ENCODE results near the gene PIGP.

PIGP gene

DNA sequence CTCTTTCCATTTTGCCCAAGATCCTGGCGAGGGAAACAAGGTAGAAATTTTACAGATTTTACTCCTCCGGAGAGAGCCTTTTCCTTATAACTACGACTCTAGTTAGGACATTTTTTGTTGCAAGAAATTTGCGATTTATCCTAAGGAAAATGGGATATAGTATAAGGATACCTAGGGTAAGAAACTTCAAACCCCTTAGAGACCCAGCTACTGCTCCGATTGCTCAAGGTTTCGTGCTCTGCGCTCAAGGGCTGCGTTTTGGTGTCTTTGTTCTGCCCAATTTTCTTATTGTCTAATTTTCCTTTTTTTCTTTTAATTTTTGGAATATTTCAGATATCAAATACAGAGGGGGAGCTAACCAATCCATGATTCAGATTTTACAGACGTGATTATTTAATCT is 1.7 kb upstream of the PIGP start:
- H3K27ac ChIP-seq (ENCODE audit: low read depth, low read length), result peak overlapping the region; percentile 86
- H3K36me3 ChIP-seq (ENCODE audit: insufficient read depth, low read length), result no peaks in the 10 kb centered on the region
- peak overlapping the region; percentile 76 for H3K9ac ChIP-seq (ENCODE audit: low read length)

DNA sequence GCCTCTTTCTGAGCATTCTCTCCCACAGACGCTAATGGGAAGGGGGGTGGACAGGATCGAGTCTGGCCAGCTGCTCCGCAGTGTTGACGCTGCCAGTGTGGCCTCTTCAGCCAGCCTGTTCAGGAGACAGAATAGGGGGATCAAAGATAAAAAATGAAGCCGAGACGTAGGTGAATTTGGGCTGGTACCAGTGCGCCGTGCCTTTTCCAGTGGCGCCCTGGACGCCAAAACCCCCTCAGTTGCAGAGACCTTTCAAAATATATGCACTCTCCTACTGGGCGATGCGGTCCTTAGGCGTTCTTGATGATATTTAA is 1.3 kb upstream of the PIGP start:
- H3K9ac ChIP-seq (ENCODE audit: low read length), result peak overlapping the region; percentile 76
- H3K4me3 ChIP-seq (ENCODE audit: low read depth in 1 of 2, low read length in 2 of 2), result peak overlapping the region; percentile 79 to 88
- H3K9me3 ChIP-seq (ENCODE audit: low read length), result no peaks in the 10 kb centered on the region
- H3K27ac ChIP-seq (ENCODE audit: low read depth, low read length), result peak overlapping the region; percentile 86
- H3K27me3 ChIP-seq (ENCODE audit: control insufficient read depth in 1 of 2, insufficient read depth in 2 of 2, low read length in 2 of 2), result no peaks in the 10 kb centered on the region
- H3K36me3 ChIP-seq (ENCODE audit: insufficient read depth, low read length), result no peaks in the 10 kb centered on the region
- peaks cover 14% of the 10 kb centered on the region for H3K4me1 ChIP-seq (ENCODE audit: insufficient read depth, low read length)

More for the DNA sequence above, 1.7 kb upstream of the PIGP start:
- Histone ChIP-seq H3K27me3 (ENCODE audit: control insufficient read depth in 1 of 2, insufficient read depth in 2 of 2, low read length in 2 of 2) (no peaks in the 10 kb centered on the region), H3K9me3 (ENCODE audit: low read length) (no peaks in the 10 kb centered on the region), H3K4me1 (ENCODE audit: insufficient read depth, low read length) (peaks cover 14% of the 10 kb centered on the region), H3K4me3 (ENCODE audit: low read depth in 1 of 2, low read length in 2 of 2) (peak overlapping the region in 1 of 2 donors; percentile 88)

DNA sequence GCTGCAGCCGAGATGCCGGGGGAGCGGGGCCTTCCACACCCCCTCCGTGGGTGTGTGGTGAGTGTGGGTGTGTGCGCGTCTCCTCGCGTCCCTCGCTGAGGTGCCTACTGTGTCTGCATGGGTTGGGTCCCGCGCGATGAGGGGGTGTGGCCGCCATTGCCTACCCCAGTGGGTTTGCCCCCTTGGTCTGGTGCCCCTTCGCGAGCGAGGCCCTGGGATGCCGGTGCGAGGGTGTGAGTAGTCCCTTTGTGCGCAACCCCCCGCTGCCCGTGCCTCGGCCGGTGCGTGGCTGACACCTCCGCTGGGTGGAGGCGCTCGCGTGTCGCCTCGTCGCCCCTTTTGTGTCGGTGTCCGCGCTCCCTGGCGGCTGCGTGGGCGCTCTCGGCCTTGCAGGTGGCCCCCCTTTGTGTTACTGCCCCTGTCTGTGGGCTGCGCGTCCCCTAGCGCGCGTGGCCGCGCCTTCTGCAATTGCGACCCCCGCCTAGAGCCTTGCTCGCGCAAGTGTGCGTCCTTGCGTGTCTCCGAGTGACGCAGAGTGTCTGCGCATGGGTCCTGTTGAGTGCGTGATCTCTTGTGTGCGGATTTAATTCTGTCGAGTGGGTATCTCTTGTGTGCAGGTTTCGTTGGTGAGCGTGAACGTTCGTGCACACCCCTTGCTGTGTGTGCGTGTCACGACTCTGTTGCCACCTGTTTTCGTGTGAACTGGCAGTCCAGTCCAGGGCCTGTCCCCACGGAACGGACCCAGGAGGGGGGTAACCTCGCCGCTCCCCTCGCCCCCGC is 736 bp upstream of the PIGP start:
- no peaks in the 10 kb centered on the region for H3K9me3 ChIP-seq (ENCODE audit: low read length)
- H3K4me1 ChIP-seq (ENCODE audit: insufficient read depth, low read length), result peaks cover 14% of the 10 kb centered on the region
- H3K9ac ChIP-seq (ENCODE audit: low read length), result peak overlapping the region; percentile 76
- no peaks in the 10 kb centered on the region for H3K27me3 ChIP-seq (ENCODE audit: control insufficient read depth in 1 of 2, insufficient read depth in 2 of 2, low read length in 2 of 2)
- H3K27ac ChIP-seq (ENCODE audit: low read depth, low read length), result peak overlapping the region; percentile 86
- H3K36me3 ChIP-seq (ENCODE audit: insufficient read depth, low read length), result no peaks in the 10 kb centered on the region
- peak overlapping the region; percentile 79 to 88 for H3K4me3 ChIP-seq (ENCODE audit: low read depth in 1 of 2, low read length in 2 of 2)

DNA sequence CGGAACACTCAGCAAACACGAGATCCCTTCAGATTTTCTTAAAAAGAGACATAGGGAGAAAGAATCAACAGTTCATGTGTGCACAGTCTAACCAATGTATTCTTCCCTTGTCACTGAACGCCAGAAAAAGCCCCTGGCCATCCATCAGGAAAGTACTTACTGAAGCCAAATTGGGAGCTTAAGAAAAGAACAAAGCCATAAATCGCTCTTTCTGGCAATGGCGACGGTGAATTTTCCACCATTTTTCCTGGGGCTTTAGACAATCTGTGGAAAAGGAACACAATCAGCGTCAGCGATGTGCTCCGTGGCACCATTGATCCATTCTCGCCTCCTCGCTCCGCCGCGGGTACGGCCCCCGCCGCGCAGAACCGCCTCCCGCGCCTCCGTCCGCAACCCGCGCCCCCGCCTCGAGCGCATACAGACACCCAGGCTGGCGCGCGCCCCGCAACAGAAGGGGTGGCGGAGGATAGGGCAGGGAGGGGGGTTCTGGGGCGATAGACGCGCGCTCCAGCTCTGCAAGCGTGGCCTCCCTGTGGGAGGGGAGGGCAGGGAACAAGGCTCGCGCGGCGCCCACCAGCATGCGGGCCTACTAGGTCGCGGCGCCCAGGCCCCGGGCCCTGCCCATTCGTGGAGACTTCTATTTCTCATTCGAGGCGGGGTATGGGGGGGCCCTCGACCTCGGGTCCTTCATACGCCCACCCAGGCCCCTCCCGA is 440 bp downstream of the PIGP start:
- Histone ChIP-seq H3K4me1 (ENCODE audit: insufficient read depth, low read length) (peaks cover 14% of the 10 kb centered on the region), H3K9me3 (ENCODE audit: low read length) (no peaks in the 10 kb centered on the region), H3K9ac (ENCODE audit: low read length) (peak overlapping the region; percentile 98), H3K27ac (ENCODE audit: low read depth, low read length) (peak overlapping the region; percentile 98), H3K27me3 (ENCODE audit: control insufficient read depth in 1 of 2, insufficient read depth in 2 of 2, low read length in 2 of 2) (no peaks in the 10 kb centered on the region), H3K36me3 (ENCODE audit: insufficient read depth, low read length) (no peaks in the 10 kb centered on the region), H3K4me3 (ENCODE audit: low read depth in 1 of 2, low read length in 2 of 2) (peak overlapping the region; percentile 70 to 86)

DNA sequence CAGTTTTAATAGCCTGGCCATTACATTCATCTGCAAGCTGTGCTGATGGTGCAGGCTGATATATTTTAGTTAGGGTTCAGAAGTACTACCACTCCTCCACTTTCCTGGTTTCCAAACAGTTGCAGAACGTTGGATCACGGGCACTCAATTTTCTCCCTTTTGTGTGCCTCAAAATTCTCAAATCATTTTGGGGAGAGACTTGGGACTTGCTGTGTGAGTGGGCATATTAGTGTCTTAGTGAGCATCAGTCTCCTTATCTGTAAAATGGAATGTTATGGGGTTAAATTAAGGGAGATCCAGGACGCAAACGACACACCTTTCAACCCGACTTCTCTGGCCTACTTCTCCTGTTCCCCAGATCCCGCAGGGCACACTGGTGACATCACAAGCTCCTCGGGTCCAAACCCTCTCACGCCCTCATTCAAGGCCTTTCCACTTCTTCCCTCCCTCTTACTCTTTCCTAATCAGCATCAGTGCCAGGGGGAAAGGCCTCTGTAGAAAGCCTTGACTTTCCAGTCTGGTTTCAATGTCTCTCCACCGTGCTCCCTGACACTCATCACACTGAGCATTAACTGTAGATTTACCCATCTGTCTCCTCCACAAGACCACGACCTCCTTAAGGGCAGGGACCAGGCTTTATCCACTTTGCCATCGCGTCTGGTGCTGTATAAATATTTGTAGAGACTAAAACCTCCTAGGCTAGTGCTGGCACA is 1.2 kb downstream of the PIGP start:
- H3K27me3 ChIP-seq (ENCODE audit: control insufficient read depth in 1 of 2, insufficient read depth in 2 of 2, low read length in 2 of 2), result no peaks in the 10 kb centered on the region
- H3K4me1 ChIP-seq (ENCODE audit: insufficient read depth, low read length), result peaks cover 14% of the 10 kb centered on the region
- no peaks in the 10 kb centered on the region for H3K9me3 ChIP-seq (ENCODE audit: low read length)
- H3K36me3 ChIP-seq (ENCODE audit: insufficient read depth, low read length), result no peaks in the 10 kb centered on the region
- peak overlapping the region; percentile 2 to 86 for H3K4me3 ChIP-seq (ENCODE audit: low read depth in 1 of 2, low read length in 2 of 2)
- peak overlapping the region; percentile 98 for H3K27ac ChIP-seq (ENCODE audit: low read depth, low read length)
- peak overlapping the region; percentile 98 for H3K9ac ChIP-seq (ENCODE audit: low read length)

DNA sequence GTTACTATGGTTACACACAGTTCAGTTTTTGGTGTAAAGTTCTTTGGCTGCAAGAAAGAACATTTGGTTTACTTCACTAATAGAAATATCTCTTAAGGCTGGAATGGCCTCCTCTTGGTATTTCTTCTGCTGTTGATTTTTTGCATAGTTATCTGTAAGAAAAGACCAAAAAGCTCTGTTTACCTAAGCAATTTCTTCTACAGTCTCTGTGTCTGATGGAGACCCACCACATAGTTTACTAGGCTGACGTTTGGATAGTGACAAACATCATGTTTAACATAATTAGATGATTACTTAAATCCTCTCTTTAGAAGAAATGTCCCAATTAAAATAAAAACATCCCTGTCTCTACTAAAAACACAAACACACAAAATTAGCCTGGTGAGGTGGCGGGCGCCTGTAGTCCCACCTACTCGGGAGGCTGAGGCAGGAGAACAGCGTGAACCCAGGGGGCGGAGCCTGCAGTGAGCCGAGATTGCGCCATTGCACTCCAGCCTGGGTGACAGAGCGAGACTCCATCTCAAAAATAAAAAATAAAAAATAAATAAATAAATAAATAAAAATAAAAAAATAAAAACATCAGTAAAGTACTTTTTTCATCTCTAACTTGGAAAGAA is 7.2 kb downstream of the PIGP start:
- no peak overlapping the region for H3K4me3 ChIP-seq (ENCODE audit: low read depth in 1 of 2, low read length in 2 of 2)
- H3K9ac ChIP-seq (ENCODE audit: low read length), result no peak overlapping the region
- no peak overlapping the region for H3K27ac ChIP-seq (ENCODE audit: low read depth, low read length)
- no peaks in the 10 kb centered on the region for H3K36me3 ChIP-seq (ENCODE audit: insufficient read depth, low read length)
- H3K9me3 ChIP-seq (ENCODE audit: low read length), result no peaks in the 10 kb centered on the region
- peaks cover 5% of the 10 kb centered on the region for H3K4me1 ChIP-seq (ENCODE audit: insufficient read depth, low read length)
- H3K27me3 ChIP-seq (ENCODE audit: control insufficient read depth in 1 of 2, insufficient read depth in 2 of 2, low read length in 2 of 2), result no peaks in the 10 kb centered on the region

DNA sequence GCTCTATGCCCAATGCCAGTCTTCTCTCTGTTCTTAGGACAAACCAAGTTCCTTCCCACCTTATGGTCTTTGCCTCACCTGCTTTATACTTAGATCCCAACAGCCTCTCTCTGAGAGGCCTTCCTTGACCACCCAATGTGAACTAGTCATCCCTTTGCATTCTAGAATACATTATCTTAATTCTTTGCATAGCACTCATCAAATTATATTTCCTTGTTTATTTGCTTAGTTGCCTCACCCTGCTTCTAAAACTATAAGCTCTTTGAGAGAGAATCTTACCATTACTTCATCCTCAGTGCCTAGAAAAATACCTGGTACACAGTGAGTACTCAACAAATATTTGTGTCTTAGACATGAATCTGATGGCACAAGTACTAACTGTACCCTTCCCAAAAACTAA is 8.0 kb downstream of the PIGP start:
- Histone ChIP-seq H3K9me3 (ENCODE audit: low read length) (no peaks in the 10 kb centered on the region), H3K36me3 (ENCODE audit: insufficient read depth, low read length) (no peaks in the 10 kb centered on the region)

DNA sequence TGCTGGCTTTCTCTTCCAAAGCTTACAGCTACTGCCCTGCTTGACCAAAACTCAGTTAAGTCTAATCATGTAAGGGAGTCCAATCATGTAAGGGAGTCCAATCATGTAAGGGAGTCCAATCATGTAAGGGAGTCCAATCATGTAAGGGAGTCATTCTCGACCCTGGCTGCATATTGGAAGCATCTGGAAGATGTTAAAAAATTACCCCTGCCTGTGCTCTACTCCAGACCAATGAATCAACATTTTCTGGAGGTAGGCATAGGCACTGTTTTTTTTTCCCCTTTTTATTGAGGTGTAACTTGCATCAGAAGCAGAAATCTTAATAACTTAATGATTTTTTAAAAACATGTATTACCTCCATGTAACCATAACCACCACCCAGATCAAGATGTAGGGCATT is 9.4 kb downstream of the PIGP start:
- H3K36me3 ChIP-seq (ENCODE audit: insufficient read depth, low read length), result no peaks in the 10 kb centered on the region
- no peak overlapping the region for H3K4me3 ChIP-seq (ENCODE audit: low read depth in 1 of 2, low read length in 2 of 2)
- H3K9ac ChIP-seq (ENCODE audit: low read length), result no peak overlapping the region
- H3K4me1 ChIP-seq (ENCODE audit: insufficient read depth, low read length), result peaks cover 5% of the 10 kb centered on the region
- H3K27ac ChIP-seq (ENCODE audit: low read depth, low read length), result no peak overlapping the region
- H3K9me3 ChIP-seq (ENCODE audit: low read length), result no peaks in the 10 kb centered on the region
- H3K27me3 ChIP-seq (ENCODE audit: control insufficient read depth in 1 of 2, insufficient read depth in 2 of 2, low read length in 2 of 2), result no peaks in the 10 kb centered on the region

More for the DNA sequence above, 8.0 kb downstream of the PIGP start:
- H3K27me3 ChIP-seq (ENCODE audit: control insufficient read depth in 1 of 2, insufficient read depth in 2 of 2, low read length in 2 of 2), result no peaks in the 10 kb centered on the region
- H3K27ac ChIP-seq (ENCODE audit: low read depth, low read length), result no peak overlapping the region
- H3K9ac ChIP-seq (ENCODE audit: low read length), result no peak overlapping the region
- H3K4me3 ChIP-seq (ENCODE audit: low read depth in 1 of 2, low read length in 2 of 2), result no peak overlapping the region
- H3K4me1 ChIP-seq (ENCODE audit: insufficient read depth, low read length), result peaks cover 5% of the 10 kb centered on the region

DNA sequence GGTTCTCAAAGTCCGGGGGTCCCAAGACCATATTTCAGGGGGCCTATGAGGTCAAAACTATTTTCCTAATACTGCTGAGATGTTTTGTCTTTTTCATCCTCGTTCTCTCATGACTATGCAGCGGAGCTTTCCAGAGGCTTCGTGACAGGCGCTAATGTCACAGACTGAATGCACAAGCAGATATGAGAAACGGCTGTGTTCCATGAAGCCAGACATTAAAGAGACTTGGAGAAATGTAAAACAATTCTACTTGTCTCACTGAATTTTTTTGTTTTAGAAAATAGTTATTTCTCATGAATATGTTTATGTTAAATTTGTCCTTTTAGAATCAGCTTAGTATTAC is 10.3 kb downstream of the PIGP start:
- peaks cover 5% of the 10 kb centered on the region for H3K4me1 ChIP-seq (ENCODE audit: insufficient read depth, low read length)
- no peaks in the 10 kb centered on the region for H3K36me3 ChIP-seq (ENCODE audit: insufficient read depth, low read length)
- H3K27ac ChIP-seq (ENCODE audit: low read depth, low read length), result no peak overlapping the region
- H3K4me3 ChIP-seq (ENCODE audit: low read depth in 1 of 2, low read length in 2 of 2), result no peak overlapping the region
- no peaks in the 10 kb centered on the region for H3K9me3 ChIP-seq (ENCODE audit: low read length)
- no peak overlapping the region for H3K9ac ChIP-seq (ENCODE audit: low read length)
- no peaks in the 10 kb centered on the region for H3K27me3 ChIP-seq (ENCODE audit: control insufficient read depth in 1 of 2, insufficient read depth in 2 of 2, low read length in 2 of 2)

DNA sequence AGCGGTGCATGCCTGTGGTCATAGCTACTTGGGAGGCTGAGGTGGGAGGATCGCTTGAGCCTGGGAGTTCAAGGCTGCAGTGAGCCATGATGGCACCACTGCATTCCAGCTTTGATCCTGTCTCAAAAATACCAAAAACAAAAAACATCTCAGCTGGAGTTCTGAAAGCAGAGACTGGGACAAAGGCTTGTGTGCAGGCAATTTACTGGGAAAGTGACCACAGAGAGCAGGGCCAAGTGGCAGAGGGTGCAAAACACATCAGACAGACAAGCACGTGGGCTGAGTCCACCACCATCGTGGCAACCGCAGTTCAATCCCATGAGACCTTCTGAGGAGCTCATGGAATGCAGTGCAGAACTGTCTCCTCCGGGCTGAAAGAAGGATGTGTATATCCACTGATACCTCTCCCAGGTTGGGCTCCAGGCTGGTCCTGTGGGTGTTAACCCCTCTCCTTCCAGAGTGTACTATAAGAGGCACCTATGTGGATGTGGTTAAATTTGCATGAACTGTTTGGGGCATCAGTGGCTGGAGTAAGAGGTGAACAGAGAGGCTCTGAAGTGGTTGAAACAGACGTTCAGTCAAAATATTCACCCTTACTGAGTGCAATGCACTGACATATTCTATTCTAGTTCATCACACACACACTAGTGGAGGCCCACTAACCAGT is 10.8 kb downstream of the PIGP start:
- Histone ChIP-seq H3K4me3 (ENCODE audit: low read depth in 1 of 2, low read length in 2 of 2) (no peak overlapping the region), H3K27ac (ENCODE audit: low read depth, low read length) (no peak overlapping the region), H3K27me3 (ENCODE audit: control insufficient read depth in 1 of 2, insufficient read depth in 2 of 2, low read length in 2 of 2) (no peaks in the 10 kb centered on the region), H3K9ac (ENCODE audit: low read length) (no peak overlapping the region), H3K9me3 (ENCODE audit: low read length) (no peaks in the 10 kb centered on the region), H3K4me1 (ENCODE audit: insufficient read depth, low read length) (peaks cover 5% of the 10 kb centered on the region), H3K36me3 (ENCODE audit: insufficient read depth, low read length) (no peaks in the 10 kb centered on the region)

DNA sequence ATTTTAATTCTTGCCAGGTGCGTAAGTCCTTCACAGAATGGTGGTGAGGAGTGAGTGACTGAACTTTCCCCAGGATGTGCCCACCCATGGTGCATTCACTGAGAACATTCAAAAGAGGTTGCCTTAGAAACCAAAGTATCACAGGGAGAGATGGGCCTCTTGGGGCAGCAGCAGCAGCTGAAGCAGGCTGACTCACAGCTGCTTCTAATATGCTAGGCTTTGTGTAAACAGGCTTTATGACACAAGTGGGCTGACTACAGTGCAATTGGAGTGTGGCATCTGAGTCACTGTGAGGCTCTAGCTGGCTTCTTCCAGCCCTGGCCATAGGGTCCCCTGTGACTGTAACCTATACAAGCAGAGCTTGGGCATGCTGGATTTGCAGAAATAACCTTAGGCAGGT is 12.6 kb downstream of the PIGP start:
- Histone ChIP-seq H3K4me3 (ENCODE audit: low read depth in 1 of 2, low read length in 2 of 2) (no peak overlapping the region), H3K27ac (ENCODE audit: low read depth, low read length) (no peak overlapping the region), H3K9me3 (ENCODE audit: low read length) (no peaks in the 10 kb centered on the region), H3K27me3 (ENCODE audit: control insufficient read depth in 1 of 2, insufficient read depth in 2 of 2, low read length in 2 of 2) (no peaks in the 10 kb centered on the region), H3K4me1 (ENCODE audit: insufficient read depth, low read length) (peaks cover 5% of the 10 kb centered on the region), H3K9ac (ENCODE audit: low read length) (no peak overlapping the region), H3K36me3 (ENCODE audit: insufficient read depth, low read length) (no peaks in the 10 kb centered on the region)
